Naive thymus-derived CD8-positive, alpha-beta T cell (primary cell): ENCODE data around the gene CLDN12. TPM values are rescaled to one million over a fixed set of nuclear protein-coding genes. Genes with fewer than 3 reads are reported as not detected.
"Not testable (repeated sequence)": the region's sequence is repeated elsewhere in the genome, so short reads cannot be mapped to it uniquely, and the experiment has no call there.

Experiments used
- ATAC-seq, 2 donors: fragments of 150-1000 bp; cut with Tn5 transposase in 1 of 2; sonication (Bioruptor Pico), chemical (Tn5 transposase) in 1 of 2; 1 replicate in 1 of 2; 2 replicates in 1 of 2; pipeline ENCODE4 v1.10.0; 2021; ENCODE audit warnings: mild to moderate bottlenecking in 2 of 2, moderate library complexity in 2 of 2
- POLR2A ChIA-PET: fragments of 350-600 bp; sonication (Branson Sonifier 250); formaldehyde crosslinking; loops from one replicate; lab custom pipeline; 2021; ENCODE audit warnings: antibody characterized with exemption; lab: Charles Lee
- DNase-seq, 10 donors: peaks; one replicate each; pipeline versions ENCODE4 v3.0.0 to v3.0.0-alpha.2; 2020 to 2022
- H3K27ac Mint-ChIP-seq, 10 donors: one replicate each; pipeline ENCODE4 v1.8.0; 2020 to 2022; ENCODE audit warnings: mild to moderate bottlenecking in 10 of 10, mixed read lengths in 10 of 10, moderate library complexity in 4 of 10, inconsistent platforms in 1 of 10
- H3K27me3 Mint-ChIP-seq, 5 donors: one replicate each; pipeline ENCODE4 v1.8.0; 2021 to 2022; ENCODE audit warnings: mixed read lengths in 5 of 5
- H3K36me3 Mint-ChIP-seq, 3 donors: one replicate each; pipeline ENCODE4 v1.8.0; 2020 to 2022; ENCODE audit warnings: mixed read lengths in 3 of 3, mild to moderate bottlenecking in 2 of 3, inconsistent platforms in 1 of 3
- H3K4me1 Mint-ChIP-seq, 4 donors: one replicate each; pipeline ENCODE4 v1.8.0; 2021 to 2022; ENCODE audit warnings: mixed read lengths in 4 of 4
- H3K4me3 Mint-ChIP-seq, 10 donors: one replicate each; pipeline ENCODE4 v1.8.0; 2020 to 2022; ENCODE audit warnings: mild to moderate bottlenecking in 10 of 10, mixed read lengths in 10 of 10, moderate library complexity in 6 of 10, inconsistent platforms in 1 of 10
- H3K9me3 Mint-ChIP-seq, 9 donors: one replicate each; pipeline ENCODE4 v1.8.0; 2020 to 2022; ENCODE audit warnings: mixed read lengths in 9 of 9, mild to moderate bottlenecking in 3 of 9, inconsistent platforms in 1 of 9, moderate library complexity in 1 of 9
- polyA plus RNA-seq, 3 donors: library from polyadenylated mRNA; unstranded; fragments of 300-500 nt; fragmentation: Illumina TruSeq; gene quantifications; one replicate each; pipeline ENCODE4 v1.2.3, GENCODE V29; 2021
- total RNA-seq, 8 experiments: library from RNA in 2 of 8; stranded (reverse) in 2 of 8; gene quantifications; one replicate each; pipeline ENCODE4 v1.2.3 and lab custom pipeline; 2021 to 2026

The CLDN12 gene
- total and polyA plus RNA-seq, 5 experiments from 2014 or later = 0.27 to 3.0 (median 1.7) TPM

DNA sequence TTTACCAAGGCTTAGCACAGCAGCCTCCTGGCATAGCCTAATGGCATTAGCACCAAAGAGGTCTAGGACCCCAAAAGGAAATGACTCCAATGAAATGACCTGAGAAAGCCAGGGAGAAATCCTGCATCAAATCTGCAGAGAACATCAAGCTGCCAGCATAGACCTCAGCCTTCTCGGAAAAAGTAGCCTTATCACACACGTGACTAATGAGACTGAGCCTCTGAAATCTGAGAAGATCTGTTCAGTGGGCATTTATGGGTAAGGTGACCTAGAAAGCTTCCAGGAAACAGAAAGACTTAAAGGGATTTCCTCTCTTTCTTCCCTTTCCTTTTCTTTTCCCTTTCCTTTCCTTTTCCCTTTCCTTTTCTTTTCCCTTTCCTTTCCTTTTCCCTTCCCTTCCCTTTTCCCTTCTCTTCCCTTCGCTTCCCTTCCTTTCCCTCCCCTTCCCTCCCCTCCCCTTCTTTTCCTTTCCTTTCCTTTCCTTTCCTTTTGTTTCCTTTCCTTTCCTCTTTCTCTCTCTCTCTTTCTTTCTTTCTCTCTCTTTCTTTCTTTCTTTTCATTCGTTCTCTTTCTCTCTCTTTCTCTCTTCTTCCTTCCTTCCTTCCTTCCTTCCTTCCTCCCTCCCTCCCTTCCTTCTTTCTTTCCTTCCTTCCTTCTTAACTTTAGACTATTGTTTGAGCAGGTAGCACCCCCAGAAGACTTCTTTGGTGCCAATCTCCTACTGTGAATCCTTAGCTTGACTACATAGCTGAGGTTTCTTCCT, 43.1 kb downstream of the CLDN12 start:
- POLR2A ChIA-PET = no interaction called here
- ATAC-seq (no peak), DNase-seq (no peak)
- no peaks in the 10 kb centered on the region for H3K9me3 Mint-ChIP-seq
- H3K27ac Mint-ChIP-seq = no peak overlapping the region
- H3K4me3 Mint-ChIP-seq = no peak overlapping the region
- H3K27me3 Mint-ChIP-seq = peaks cover 0 to 18% (median 6%) of the 10 kb centered on the region in 5 donors
- no peaks in the 10 kb centered on the region for H3K4me1 Mint-ChIP-seq
- no peaks in the 10 kb centered on the region for H3K36me3 Mint-ChIP-seq

DNA sequence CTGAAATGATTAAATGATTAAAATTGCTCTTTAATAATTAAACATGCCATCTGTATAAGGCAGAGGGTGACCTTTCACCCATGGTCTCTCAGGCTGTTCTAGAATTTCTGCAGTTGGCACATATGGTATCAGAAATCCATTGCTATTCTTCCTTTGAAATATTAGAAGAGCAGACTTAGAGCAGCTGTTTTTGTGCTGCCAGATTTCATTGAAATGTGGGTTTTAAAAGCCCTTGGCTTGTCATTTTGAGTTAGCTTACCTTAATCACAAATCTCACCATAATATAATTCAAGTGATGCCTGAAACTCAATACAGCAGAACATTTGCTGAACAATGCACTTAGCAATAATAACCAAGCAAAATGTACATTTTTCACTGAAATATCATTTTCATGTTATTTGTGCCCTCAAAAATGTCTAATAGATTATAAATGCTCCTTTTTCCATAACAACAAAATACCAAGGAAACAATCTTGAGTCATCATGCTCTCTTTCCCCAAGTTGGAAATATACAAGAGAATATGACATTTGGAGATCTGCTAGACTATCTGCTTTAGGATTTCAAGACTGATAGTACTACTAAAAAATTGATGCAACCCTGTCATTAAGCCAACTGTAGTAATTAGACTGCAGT, 50.1 kb downstream of the CLDN12 start:
- no peak for ATAC-seq

DNA sequence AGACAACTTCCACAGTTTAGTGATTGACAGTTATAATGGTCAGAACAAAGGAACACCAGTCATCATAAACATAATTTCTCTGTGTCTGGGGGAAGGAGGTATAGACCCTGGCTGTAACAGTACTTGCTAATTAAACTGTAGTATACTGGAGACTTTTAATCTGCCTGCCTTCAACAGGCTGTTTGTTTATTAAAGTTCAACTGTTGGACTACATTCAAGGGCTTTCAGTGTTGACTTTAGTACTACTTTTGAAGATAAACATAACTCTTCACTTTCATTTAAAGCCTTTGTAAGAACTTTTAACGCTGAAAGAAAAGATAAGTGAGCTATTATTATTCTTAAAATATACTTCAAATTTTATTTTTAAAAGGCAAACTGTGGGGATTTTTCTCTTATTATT, 50.7 kb downstream of the CLDN12 start:
- ATAC-seq = no peak
- H3K9me3 Mint-ChIP-seq = no peaks in the 10 kb centered on the region

More for the DNA sequence above, 50.1 kb downstream of the CLDN12 start:
- peaks cover 6 to 13% (median 10%) of the 10 kb centered on the region in 5 donors for H3K27me3 Mint-ChIP-seq
- H3K4me3 Mint-ChIP-seq = no peak overlapping the region
- H3K36me3 Mint-ChIP-seq = no peaks in the 10 kb centered on the region
- H3K4me1 Mint-ChIP-seq = peaks cover 6 to 8% (median 6%) of the 10 kb centered on the region in 4 donors
- no peak for DNase-seq
- POLR2A ChIA-PET = no interaction called here
- no peaks in the 10 kb centered on the region for H3K9me3 Mint-ChIP-seq
- no peak overlapping the region for H3K27ac Mint-ChIP-seq

GRCh38 chr7:90455163-90456030, 52.1 kb downstream of the CLDN12 start:
- peak overlapping the region in 6 of 10 donors; percentile 9 to 73 (median 48) for H3K4me3 Mint-ChIP-seq
- peaks cover 6 to 13% (median 11%) of the 10 kb centered on the region in 5 donors for H3K27me3 Mint-ChIP-seq
- H3K27ac Mint-ChIP-seq = peak overlapping the region in 3 of 10 donors; percentile 8 to 83 (median 47)
- H3K9me3 Mint-ChIP-seq = no peaks in the 10 kb centered on the region
- H3K36me3 Mint-ChIP-seq = no peaks in the 10 kb centered on the region
- POLR2A ChIA-PET = interaction anchor here (0.6 kb wide), 1 partner anchor 53 kb away, joined by 4 read pairs; no protein-coding TSS in a partner anchor
- H3K4me1 Mint-ChIP-seq = peaks cover 6 to 8% (median 6%) of the 10 kb centered on the region in 4 donors
- peak in 3 of 10 donors; percentile 40 to 49 (median 40) for DNase-seq
- ATAC-seq = peak; percentile 53 to 72

More for the DNA sequence above, 50.7 kb downstream of the CLDN12 start:
- DNase-seq = no peak
- Mint-ChIP-seq H3K4me3 (no peak overlapping the region), H3K4me1 (peaks cover 6 to 8% (median 6%) of the 10 kb centered on the region in 4 donors), H3K27ac (no peak overlapping the region), H3K27me3 (peaks cover 6 to 13% (median 11%) of the 10 kb centered on the region in 5 donors), H3K36me3 (no peaks in the 10 kb centered on the region)
- POLR2A ChIA-PET = no interaction called here

DNA sequence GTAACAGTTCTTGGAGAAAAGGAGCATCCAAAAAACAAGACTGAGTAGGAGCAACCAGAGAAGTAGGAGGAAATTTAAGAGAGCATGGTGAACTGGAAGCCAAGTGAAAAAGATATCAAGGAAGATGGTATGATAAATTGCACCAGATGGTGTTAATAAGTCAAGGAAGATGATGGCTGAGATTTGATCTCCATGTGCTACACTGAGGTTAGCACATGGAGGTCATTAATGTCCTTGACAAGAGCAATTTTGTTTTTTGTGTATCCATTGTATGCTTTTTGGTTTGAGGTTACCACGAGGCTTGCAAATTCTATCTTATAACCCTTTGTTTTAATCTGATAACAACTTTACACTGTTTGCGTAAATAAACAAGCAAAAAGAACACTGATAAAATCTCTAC, 54.8 kb downstream of the CLDN12 start:
- H3K27me3 Mint-ChIP-seq = peaks cover 6 to 13% (median 11%) of the 10 kb centered on the region in 5 donors
- H3K4me1 Mint-ChIP-seq = peaks cover 7 to 10% (median 10%) of the 10 kb centered on the region in 4 donors
- H3K36me3 Mint-ChIP-seq = peaks cover 0 to under 1% (median 0%) of the 10 kb centered on the region in 3 donors
- H3K27ac Mint-ChIP-seq = no peak overlapping the region
- H3K9me3 Mint-ChIP-seq = no peaks in the 10 kb centered on the region
- DNase-seq (no peak), ATAC-seq (no peak)
- POLR2A ChIA-PET = no interaction called here
- H3K4me3 Mint-ChIP-seq = no peak overlapping the region

- Mint-ChIP-seq H3K27me3 (peaks cover 6 to 13% (median 10%) of the 10 kb centered on the region in 5 donors), H3K9me3 (peaks cover 0 to 18% (median 10%) of the 10 kb centered on the region in 9 donors), H3K36me3 (peaks cover 0 to 15% (median 12%) of the 10 kb centered on the region in 3 donors), H3K27ac (no peak overlapping the region), H3K4me3 (no peak overlapping the region), H3K4me1 (peaks cover 14 to 18% (median 17%) of the 10 kb centered on the region in 4 donors)
- DNase-seq = no peak
- ATAC-seq = no peak
- POLR2A ChIA-PET = no interaction called here
These were observed 56.6 kb downstream of the CLDN12 start for GRCh38 chr7:90459888-90460287.

GRCh38 chr7:90461219-90461618, 58.0 kb downstream of the CLDN12 start:
- Mint-ChIP-seq H3K36me3 (peaks cover 0 to 26% (median 23%) of the 10 kb centered on the region in 3 donors), H3K9me3 (peaks cover 0 to 30% (median 22%) of the 10 kb centered on the region in 9 donors), H3K4me3 (no peak overlapping the region), H3K27ac (peak overlapping the region in 2 of 10 donors; percentile 12 to 16), H3K4me1 (peaks cover 7 to 12% (median 10%) of the 10 kb centered on the region in 4 donors), H3K27me3 (peaks cover 0 to 4% (median 2%) of the 10 kb centered on the region in 5 donors)
- DNase-seq = no peak
- no peak for ATAC-seq
- POLR2A ChIA-PET = no interaction called here

- peaks cover 7 to 12% (median 10%) of the 10 kb centered on the region in 4 donors for H3K4me1 Mint-ChIP-seq
- peak; percentile 62 to 79 for ATAC-seq
- H3K27ac Mint-ChIP-seq = peak overlapping the region; percentile 51 to 92 (median 83)
- H3K36me3 Mint-ChIP-seq = peaks cover 0 to 29% (median 23%) of the 10 kb centered on the region in 3 donors
- H3K9me3 Mint-ChIP-seq = peaks cover 0 to 30% (median 22%) of the 10 kb centered on the region in 9 donors
- H3K27me3 Mint-ChIP-seq, POLR2A ChIA-PET: not testable (repeated sequence)
- peak overlapping the region; percentile 74 to 89 (median 82) for H3K4me3 Mint-ChIP-seq
- DNase-seq = peak in 4 of 10 donors; percentile 4 to 42 (median 34)
These were observed 59.9 kb downstream of the CLDN12 start for GRCh38 chr7:90463151-90463628.

Other genes starting within 250 kb of the CLDN12 start
- not detected for gene STEAP1, start 249.0 kb upstream of the CLDN12 start, total RNA-seq
- under 1 TPM in 1 of 3 donors, not detected in 2; 0.28 TPM for gene STEAP1, start 249.0 kb upstream of the CLDN12 start, polyA plus RNA-seq
- gene STEAP2, start 191.7 kb upstream of the CLDN12 start, total RNA-seq = not detected
- not detected for gene STEAP2, start 191.7 kb upstream of the CLDN12 start, polyA plus RNA-seq
- under 1 TPM; 0.39 to 0.77 TPM for gene CFAP69, start 158.3 kb upstream of the CLDN12 start, total RNA-seq
- gene CFAP69, start 158.3 kb upstream of the CLDN12 start, polyA plus RNA-seq = not detected
- not detected for gene FAM237B, start 82.2 kb upstream of the CLDN12 start, total RNA-seq
- not detected for gene FAM237B, start 82.2 kb upstream of the CLDN12 start, polyA plus RNA-seq
- gene GTPBP10, start 56.7 kb upstream of the CLDN12 start, total RNA-seq = 10 to 100 TPM; 51.2 to 54.2 TPM
- 10 to 100 TPM; 39.5 to 45.7 (median 43.4) TPM for gene GTPBP10, start 56.7 kb upstream of the CLDN12 start, polyA plus RNA-seq
- not detected for gene PTTG1IP2, start 66.2 kb downstream of the CLDN12 start, total RNA-seq
- gene PTTG1IP2, start 66.2 kb downstream of the CLDN12 start, polyA plus RNA-seq = not detected
- gene CDK14, start 192.9 kb downstream of the CLDN12 start, total RNA-seq = 1 to 10 TPM; 2.8 to 3.6 TPM
- gene CDK14, start 192.9 kb downstream of the CLDN12 start, polyA plus RNA-seq = under 1 TPM in 1 of 3 donors, not detected in 2; 0.15 TPM